Stimulated activated CD4-positive, alpha-beta T cell treated with anti-CD3 and anti-CD28 coated beads, Interleukin-12 subunit alpha, Interleukin-12 subunit beta, amount 100 ng/mL, for 48 hours (primary cell): ENCODE results near the gene ST6GALNAC2.
"Not testable (repeated sequence)": the region's sequence is repeated elsewhere in the genome, so short reads cannot be mapped to it uniquely, and the experiment has no call there.

Source experiments
- DNase-seq, 3 donors: peaks; one replicate each; pipeline ENCODE4 v3.0.0-alpha.2; 2020; ENCODE audit warnings: low read depth in 2 of 3, low spot score in 1 of 3

The ST6GALNAC2 gene

DNA sequence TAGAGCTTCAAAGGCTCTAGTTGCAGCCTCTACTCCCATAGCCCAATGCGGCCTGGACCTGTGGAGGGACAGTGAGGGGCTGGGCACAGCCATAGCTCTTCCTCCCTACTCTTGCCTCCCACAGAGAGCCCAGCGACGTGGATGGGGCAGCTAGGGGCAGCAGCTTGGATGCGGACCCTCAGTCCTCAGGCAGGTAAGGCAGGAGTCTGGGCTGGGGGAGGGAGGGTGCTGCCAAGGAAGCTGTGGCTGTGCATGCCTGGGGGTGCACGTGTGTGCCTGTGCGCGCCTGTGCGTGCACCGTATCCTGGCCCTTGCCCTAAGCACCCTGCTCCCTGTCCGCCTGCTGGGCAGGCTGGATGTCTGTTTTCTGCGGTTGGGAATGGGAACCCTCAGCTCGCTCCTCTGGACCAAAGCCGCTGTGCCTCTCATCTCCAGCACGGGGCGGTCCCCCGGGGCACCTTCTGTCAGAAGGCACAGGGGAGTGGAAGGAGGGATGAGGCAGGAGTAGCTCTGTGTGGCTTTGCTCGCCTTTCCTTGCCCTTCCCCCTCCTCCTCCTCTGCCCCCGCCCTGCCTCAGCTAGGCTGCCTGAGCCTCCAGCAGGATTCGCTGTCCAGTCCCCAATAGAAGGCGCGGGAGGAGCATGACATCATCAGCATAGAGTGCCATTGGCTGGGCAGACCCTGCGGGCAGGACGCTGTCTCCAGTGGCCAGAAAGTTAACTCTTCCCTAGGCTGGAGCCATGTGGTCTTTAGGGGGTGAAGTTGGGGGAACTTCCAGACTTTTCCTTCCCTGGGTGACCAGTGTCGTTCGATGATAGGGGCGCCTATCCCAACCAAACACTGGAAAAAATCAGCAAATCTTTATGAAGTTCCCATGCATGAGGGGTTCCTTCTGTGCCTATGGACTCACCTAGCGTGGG lies 45.0 kb downstream of the ST6GALNAC2 start:
- DNase-seq: no peak

DNA sequence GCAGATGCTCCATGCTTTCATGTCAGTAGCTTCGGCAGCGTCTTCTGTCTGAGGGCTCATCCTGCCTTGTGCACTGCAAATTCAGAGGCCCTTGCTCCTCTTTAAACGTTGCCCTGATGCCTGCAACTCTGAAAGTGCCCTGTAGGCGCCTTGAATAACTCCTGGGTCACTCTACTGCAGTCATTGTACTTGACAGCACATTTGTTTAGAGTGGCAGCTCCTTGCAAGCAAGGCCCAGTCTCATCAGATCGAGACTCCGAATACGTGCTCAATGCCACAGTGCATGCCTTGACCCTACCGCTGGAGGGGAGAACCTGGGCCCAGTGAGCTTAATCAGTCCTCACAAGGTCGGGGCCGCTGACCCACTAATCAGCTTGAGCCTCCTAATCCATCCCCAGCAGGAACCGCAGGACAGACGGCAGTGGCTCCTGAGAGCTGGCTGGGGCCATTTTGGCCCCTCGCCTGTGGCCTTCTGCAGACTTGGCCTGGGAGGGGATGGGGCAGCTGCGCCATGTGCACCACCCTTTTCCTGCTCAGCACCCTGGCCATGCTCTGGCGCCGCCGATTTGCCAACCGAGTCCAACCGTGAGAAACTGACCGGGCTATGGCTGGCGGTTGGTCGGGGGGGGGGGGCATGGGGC lies 45.9 kb downstream of the ST6GALNAC2 start, which contains the start of gene PRCD:
PRCD (plus strand) TSS at position 414 of the 641 bp plus-strand sequence; CDS start at position 512, 98 bp downstream.
- no peak for DNase-seq

DNA sequence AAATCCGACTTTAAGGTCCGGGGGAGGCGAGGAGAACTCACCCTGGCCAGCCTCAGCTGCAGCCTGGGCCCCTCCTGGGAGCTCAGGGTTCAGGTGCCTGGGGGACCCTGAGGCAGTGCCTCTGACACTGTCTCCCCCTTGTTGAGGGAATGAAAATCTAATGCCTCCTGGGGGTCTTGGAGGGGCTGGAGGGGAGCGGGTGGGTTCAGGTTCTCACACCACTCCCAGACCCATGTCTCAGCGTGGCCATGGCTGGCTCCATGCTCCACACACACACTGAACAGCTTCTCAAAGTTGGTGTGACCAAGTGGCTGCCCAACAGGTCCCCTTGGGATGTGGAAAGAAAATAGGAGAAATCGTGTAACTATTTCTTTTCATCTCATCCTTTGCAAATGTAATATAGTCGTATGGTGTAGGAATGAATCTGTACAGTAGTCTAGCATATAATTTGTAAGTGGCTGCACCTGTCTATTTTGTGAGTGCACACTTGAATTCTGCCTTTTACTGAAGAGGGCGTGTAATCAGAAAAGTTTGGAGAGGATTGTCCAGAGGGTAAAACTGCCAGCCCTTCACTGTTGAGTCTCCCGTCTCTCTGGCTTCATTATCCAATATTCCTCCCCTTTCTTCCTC lies 46.6 kb downstream of the ST6GALNAC2 start:
- DNase-seq: no peak

DNA sequence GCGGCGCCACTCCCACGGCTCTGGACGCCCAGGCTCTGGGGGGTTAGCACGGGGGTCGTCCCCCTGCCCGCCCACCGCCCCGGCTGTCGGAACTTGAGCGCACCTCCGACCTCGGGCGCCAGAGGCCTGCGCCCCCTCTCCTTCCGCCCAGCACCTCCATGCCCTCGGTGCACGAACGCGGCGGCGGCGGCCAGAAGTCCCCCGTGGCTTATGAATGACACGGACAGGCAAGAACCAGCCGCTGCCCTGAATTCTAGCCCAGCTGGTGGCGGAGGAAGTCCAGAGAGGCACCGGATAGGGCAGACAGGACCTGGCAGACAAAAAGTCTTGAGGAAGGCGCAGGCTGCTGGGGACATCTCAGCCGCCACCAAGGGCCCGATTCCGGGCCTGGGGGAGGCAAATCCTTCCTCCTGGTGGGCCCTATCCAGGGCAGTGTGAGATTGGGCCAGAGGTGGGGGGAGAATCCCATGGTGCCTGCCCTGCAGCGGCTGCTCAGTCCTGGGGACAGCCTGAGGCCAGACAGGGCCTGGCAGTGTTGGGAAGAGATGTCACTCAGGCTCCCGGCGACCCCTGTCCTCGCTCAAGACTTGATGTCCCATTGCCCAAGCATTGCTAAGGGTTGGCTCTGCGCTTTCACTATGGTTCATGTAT lies 47.3 kb downstream of the ST6GALNAC2 start:
- no peak for DNase-seq

DNA sequence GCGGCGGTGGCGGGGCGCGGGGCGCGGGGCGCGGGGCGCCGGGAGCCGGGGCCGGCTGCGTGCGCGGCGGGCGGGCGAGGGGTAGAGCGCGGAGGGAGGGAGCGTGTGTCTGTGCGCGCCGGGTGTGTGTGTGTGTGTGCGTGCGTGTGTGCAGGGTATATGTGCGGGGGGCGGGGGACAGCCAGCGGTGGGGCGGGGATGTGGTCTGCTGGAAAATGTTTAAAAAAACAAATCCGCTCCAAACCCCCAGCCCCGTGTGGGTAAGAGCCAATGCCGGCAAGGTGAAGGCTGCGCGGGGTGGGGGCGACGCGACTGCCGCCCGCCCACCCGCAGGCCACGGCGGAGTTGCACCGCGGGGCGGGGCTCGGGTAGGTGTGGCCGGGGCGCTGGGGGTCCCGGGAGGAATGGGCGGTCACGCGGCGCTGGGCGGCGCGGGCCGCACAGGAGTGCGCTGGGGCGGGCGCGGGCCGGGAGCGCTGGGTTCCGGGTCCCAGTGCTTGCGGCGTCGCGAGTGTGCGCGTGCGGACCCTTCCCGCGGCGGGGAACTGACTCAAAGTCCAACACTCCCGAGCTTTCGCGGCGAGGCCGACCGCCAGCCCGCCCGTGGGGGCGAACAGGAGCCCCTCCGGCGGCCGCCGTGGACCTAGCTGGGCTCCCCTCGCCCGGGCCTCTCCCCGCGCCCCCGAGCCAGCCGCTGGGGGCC lies 47.9 kb downstream of the ST6GALNAC2 start, which contains the start of gene CYGB:
CYGB (minus strand) TSS at position 132 of the 703 bp plus-strand sequence. CDS start 167 bp downstream, outside the sequence.
- no peak for DNase-seq

DNA sequence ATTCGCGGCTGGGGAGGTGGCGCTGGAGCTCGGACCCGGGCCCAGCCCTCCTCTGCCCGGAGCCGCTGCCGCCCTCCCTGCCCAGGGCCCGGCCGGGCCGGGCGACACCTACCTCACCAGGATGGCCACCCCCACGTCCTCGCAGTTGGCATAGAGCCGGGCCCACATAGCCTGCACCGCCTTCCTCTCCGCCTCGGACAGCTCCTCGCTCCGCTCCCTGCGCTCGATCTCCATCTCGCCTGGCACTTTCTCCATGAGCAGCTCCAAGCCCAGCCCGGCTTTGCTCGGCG lies 48.4 kb downstream of the ST6GALNAC2 start:
- no peak for DNase-seq

DNA sequence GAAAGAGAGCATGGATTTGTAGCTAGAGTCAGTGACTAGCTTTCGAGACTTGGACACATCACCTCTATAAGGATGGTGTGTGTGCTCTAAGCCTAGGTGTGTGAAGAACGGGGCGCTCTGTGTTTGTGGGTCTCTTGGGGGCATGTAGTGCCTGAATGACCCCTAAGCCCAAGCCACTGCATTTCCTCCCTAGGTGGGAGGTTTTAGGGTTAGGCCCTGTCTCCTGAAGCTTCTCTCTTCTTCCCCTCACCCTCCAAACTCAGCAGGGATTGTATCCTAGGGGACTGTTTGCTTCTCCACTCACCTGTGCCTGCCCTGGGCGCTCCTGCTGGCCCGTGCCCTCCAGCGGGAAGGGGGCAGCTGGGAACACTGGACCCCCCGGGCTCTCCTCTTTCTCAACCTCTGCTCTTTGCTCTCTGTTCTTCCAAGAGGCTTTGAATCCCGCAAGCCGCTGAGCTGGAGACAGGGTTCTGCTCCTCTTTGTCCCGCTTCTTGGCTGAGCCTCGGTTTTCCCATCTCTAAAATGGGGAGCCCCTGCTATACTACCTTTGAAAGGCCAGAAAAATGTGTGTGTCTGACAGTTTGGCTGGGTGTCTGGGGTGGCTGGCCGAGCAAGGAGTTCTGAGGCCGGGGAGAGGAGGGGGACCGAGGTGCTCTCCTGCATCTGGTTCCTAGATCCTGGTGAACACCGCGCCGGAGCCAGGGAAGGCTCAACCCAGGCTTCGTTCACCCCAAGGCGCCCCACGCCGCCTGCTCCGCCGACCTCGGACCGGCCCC lies 49.0 kb downstream of the ST6GALNAC2 start:
- no peak for DNase-seq

DNA sequence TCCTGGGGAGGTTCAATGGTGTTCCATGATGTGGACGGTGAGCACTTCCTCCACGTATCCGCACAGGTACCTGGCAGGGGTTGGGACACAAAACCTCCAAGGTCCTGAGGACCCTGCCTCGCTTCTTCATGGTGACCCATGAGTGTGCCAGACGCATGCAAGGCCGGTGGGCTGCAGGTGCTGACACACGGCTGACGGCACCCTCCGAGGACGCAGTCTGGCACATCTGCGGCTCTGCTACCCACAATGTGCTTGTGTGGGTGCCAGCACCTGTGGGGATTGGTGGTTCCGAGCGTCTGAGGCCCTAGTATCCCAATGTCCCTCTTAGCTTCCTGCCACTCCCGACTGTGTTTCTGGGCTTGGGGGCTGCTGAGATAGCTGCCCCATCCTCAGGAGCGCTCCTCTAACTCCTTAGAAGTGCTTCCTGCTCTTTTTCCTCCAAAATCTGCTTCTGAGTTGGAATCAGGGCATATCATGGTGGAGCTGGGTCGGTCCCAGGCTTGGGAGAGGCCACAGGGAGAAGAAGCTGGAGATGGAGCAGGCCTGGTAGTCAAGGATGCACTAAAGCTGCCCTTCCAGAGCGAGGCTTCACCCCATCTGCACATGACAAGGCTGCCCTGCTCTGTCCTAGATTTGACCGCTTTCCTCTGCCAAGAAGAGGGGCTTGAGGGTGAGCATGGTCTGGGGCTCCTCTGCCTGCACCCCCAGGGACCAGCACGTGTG lies 49.7 kb downstream of the ST6GALNAC2 start:
- DNase-seq: no peak

DNA sequence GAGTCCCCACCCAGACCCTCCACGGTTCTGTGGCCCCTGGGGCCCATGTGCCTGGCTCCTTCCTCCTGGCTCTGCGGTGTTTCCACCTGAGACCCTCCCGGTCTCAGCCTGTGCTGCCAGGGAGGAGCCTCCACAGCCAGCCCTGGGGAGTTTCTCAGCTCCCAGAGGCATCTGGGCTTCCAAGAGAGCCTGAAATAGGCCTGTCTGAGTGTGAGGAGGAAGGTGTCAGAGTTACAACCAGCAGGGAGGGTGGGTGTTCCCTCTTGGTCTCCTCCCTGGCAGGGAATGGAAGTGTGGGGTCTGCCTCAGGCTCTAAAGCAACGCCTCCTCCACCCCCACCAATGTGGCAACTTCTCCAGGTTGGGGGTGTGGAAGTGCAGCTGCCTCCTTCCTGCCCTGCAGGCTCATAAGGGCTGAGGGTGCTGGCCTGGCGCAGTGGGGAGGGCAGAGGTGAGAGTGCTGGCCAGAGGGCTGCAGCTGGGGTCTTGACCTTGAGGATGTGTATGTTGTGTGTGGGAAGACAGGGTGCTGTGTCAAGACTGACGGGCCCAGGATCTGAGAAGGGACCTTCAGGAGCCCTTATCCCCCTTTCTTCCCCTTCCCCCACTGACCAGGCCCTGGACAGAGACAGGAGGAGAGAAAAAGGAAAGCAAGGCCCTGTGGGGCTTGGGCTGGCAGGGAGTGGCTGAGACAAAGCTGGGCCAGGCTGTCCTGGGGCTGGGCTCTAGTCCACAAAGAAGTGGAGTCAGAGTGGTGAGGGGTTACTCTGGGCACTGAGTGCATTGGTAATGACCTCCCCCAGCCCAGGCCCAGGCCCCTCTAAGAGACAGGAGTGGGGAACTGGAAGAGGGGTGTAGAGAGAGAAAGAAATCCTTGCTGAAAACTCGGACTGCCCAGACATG lies 50.6 kb downstream of the ST6GALNAC2 start:
- no peak for DNase-seq

DNA sequence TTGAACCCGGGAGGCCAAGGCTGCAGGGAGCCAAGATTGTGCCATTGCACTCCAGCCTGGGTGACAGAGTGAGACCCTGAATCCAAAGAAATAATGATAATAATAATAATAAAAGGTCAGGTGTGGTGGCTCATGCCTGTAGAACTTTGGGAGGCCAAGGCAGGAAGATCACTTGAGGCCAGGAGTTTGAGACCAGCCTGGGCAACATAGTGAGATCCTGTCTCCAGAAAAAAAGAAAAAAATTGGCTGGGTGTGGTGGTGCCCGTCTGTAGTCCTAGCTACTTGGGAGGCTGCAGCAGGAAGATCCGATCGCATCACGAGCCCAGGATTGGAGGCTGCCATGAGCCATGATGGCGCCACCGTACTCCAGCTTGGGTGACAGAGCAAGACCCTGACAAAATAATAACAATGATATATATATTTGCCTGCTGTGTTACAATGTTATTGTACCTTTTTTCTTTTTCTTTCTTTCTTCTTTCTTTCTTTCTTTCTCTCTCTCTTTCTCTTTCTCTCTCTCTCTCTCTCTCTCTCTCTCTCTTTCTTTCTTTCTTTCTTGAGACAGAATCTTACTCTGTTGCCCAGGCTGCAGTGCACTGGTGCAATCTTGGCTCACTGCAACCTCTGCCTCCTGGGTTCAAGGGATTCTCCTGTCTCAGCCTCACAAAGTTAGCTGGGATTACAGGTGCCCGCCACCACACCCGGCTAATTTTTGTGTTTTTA lies 51.9 kb downstream of the ST6GALNAC2 start:
- not testable (repeated sequence) for DNase-seq

DNA sequence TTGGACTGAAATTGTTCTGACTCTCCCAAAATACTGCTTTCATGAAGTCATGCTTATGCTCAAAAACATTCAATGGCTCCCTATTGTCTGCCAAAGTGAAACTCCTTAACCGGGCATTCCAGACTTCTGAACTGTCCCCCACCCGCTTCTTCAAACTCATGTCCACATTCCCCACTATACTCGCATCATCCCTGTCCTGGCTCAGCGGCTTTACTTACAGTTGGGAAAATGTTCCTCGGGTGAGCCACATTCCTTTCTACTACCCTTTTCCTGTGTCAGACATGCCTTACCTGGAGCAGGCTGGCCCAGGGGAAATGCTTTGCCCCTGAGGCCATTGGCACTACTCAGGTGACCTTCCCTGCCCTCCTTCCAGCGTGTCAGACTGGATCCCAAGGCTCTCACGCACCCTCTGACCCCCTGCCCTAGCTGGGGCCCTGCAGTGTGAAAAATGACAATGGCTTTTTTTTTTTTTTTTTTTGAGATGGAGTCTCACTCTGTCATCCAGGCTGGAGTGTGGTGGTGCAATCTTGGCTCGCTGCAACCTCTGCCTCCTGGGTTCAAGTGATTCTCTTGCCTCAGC lies 53.5 kb downstream of the ST6GALNAC2 start:
- no peak for DNase-seq

DNA sequence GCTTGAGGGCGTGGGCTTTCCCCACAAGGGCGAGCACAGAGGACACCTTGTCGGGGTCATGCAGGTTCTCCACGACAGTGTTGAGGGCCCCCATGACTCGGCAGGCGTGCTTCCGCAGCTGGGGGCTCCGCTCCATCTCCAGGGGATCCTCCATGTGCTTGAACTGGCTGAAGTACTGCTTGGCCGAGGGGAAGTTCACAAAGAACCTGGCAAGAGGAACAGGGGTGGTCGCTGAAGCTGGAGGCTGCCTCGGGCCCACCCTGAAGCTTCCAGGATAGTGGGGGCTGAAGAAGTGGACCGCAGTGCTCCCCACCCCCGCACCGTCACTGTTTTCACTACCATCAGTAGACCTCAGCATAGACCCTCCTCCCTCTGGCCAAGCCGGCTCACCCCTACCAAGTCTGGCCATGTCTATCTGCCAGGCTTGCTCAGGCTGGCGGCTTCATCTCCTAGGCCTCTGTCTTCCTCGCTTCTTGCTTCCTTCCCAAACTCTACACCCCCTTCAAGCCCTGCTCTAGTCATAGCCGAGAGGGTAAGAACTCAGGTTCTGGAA lies 54.1 kb downstream of the ST6GALNAC2 start:
- DNase-seq: no peak

DNA sequence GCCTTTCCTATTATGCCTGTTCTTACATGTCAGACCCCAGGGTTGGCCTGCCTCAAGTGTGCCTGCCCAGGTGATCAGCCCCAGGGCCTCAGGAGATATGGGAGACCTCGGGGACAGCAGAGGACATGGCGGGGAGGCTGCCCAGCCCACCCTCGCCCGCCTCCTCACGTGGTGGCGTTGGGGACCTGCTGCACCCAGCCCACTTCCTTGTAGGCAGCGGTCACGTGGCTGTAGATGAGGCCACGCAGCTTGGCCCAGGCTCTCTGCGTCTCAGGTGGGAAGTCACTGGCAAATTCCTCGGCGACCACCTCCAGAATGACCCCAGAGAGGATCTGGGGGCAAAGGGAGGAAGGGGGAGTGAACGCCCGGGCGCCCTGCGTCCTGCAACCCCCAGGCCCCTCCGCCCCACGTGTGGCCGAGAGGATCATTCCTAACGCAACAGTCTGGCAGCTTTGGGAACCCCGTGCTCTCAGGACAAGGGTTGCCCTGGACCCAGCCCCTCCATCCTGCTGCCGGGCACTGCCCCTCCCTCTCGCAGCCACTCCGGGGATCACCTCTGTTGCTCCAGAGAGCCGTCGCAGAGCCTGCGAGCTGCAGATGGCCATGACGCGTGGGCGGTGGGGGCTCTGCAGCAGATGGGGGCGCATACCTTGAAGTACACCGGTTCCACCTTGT lies 54.7 kb downstream of the ST6GALNAC2 start:
- no peak for DNase-seq

DNA sequence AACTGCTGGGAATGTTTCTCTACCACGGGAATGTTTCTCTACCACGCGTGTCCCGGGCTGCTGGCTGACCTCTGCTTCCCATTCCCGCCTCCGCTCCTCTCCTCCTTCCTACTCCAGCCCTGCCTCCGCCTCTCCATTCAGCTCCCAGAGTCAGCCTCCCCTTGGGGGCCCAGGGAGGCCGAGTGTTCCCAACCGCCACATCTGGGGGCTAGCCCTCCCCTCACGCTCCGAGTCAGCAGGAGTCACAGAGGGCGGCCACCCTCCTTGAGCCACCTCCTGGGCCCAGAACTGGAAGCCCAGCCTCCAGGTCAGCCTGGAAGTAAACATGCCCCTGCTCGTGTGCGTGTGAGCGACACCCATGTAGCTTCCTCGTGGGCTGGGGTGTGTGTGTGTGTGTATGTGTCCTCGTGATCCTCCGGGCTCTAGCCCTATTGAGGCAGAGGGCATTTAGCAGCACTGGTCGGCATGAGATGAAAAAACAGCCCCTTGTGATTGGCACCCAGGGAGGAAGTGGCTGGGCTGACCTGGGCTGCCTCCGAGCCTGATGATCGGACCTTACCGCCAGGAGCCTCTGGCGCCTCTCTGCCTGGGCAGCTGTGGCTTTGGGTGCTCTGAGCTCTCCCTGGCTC lies 55.5 kb downstream of the ST6GALNAC2 start:
- DNase-seq: no peak

DNA sequence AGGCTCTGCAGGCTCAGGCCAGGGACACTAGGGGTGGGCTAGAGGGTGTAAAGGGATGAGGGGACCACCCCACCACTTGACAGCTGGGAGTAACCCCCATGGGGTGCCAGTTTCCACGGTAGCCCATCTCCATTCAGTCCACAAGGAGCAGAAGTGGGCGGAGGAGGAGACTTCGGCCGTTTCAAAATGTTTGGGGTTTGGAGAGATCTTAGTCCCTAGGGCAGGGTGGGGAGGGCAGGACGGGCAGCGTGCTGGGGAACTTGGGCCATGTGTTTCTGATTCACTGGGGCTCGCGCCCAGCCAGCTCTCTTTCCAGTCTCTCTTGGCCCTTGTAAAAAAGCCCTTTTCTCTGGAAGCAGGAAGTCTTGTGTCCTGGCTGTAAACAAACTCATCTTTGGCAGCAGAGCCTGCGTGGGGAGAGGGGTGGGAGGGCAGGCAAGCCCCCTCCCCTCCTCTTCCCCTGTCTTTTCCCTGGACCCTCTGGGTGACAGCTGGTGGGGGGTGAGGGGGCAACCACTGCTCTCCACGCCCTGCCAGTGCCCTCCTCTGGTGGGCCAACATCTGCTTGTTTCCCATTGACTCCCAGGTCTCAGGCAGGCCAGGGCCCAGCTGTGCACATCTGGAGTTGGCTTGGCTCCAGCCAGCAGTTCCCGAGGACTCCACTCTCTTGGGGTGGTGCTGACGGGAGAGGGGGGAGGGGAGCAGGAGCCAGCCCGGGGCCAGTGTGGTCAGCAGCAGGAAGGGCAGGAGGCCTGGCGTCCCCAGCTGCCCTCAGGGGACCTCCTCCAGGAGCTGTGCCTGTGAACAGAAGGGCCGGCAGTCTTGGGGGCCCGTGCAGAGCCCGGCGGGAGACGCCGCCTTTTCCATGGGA lies 56.2 kb downstream of the ST6GALNAC2 start:
- DNase-seq: no peak
